H9 (cell line): ENCODE results near the gene XXYLT1. TPM values are rescaled to one million over a fixed set of nuclear protein-coding genes. Genes with fewer than 3 reads are reported as not detected.

ENCODE experiments used
- DNase-seq: peaks from one replicate; pipeline ENCODE4 v3.0.0-alpha.2; 2017
- H2AFZ ChIP-seq: one replicate; pipeline ENCODE4 v1.6.1; 2013; ENCODE audit warnings: mild to moderate bottlenecking, low read length, control low read depth, moderate library complexity
- H2AK5ac ChIP-seq: 2 replicates; pipeline ENCODE4 v1.6.1; 2013; ENCODE audit warnings: low read length, control low read depth, mixed read lengths; ENCODE audit not compliant: insufficient read length
- H2BK120ac ChIP-seq: one replicate; pipeline ENCODE4 v1.6.1; 2013; ENCODE audit warnings: low read depth, mild to moderate bottlenecking, low read length, control low read depth, inconsistent platforms; ENCODE audit not compliant: poor library complexity, severe bottlenecking
- H2BK12ac ChIP-seq: 2 replicates; pipeline ENCODE4 v1.6.1; 2013; ENCODE audit warnings: low read length, control low read depth, mixed read lengths, low read depth; ENCODE audit not compliant: insufficient read length
- H2BK15ac ChIP-seq: 2 replicates; pipeline ENCODE4 v1.6.1; 2013; ENCODE audit warnings: low read depth, low read length, control low read depth
- H2BK20ac ChIP-seq: one replicate; pipeline ENCODE4 v1.6.1; 2013; ENCODE audit warnings: low read depth, mild to moderate bottlenecking, low read length, control low read depth, inconsistent platforms; ENCODE audit not compliant: poor library complexity, severe bottlenecking
- H2BK5ac ChIP-seq: 2 replicates; pipeline ENCODE4 v1.6.1; 2013; ENCODE audit warnings: low read length, control low read depth, mixed read lengths; ENCODE audit not compliant: insufficient read length
- H3K14ac ChIP-seq: 2 replicates; pipeline ENCODE4 v1.6.1; 2013; ENCODE audit warnings: low read length, control low read depth; ENCODE audit not compliant: insufficient read depth
- H3K18ac ChIP-seq: 2 replicates; pipeline ENCODE4 v1.6.1; 2013; ENCODE audit warnings: low read depth, mild to moderate bottlenecking, mixed read lengths, low read length, control low read depth; ENCODE audit not compliant: insufficient read length
- H3K23ac ChIP-seq: 2 replicates; pipeline ENCODE4 v1.6.1; 2013; ENCODE audit warnings: low read length, control low read depth, mixed read lengths, low read depth; ENCODE audit not compliant: insufficient read length
- H3K23me2 ChIP-seq: 2 replicates; pipeline ENCODE4 v1.6.1; 2013; ENCODE audit warnings: low read depth, mild to moderate bottlenecking, mixed read lengths, low read length, control low read depth; ENCODE audit not compliant: insufficient read length, poor library complexity, severe bottlenecking
- H3K27ac ChIP-seq: 2 replicates; pipeline ENCODE4 v1.5.1; 2013; ENCODE audit warnings: low read length, control low read depth, mixed read lengths, low read depth; ENCODE audit not compliant: insufficient read length
- H3K27me3 ChIP-seq: 2 replicates; pipeline ENCODE4 v1.6.1; 2013; ENCODE audit warnings: low read length, control low read depth, inconsistent platforms; ENCODE audit not compliant: insufficient read depth
- H3K4ac ChIP-seq: 2 replicates; pipeline ENCODE4 v1.6.1; 2013; ENCODE audit warnings: low read depth, mild to moderate bottlenecking, control low read depth, inconsistent platforms, low read length, moderate library complexity
- H3K4me1 ChIP-seq: 2 replicates; pipeline ENCODE4 v1.6.1; 2013; ENCODE audit warnings: low read length, control low read depth, inconsistent platforms; ENCODE audit not compliant: insufficient read depth
- H3K4me2 ChIP-seq: 2 replicates; pipeline ENCODE4 v1.6.1; 2013; ENCODE audit warnings: low read length, control low read depth, mixed read lengths; ENCODE audit not compliant: insufficient read length, insufficient read depth
- H3K56ac ChIP-seq: 2 replicates; pipeline ENCODE4 v1.6.1; 2013; ENCODE audit warnings: low read depth, mild to moderate bottlenecking, mixed read lengths, low read length, control low read depth; ENCODE audit not compliant: insufficient read length
- H3K79me1 ChIP-seq: 2 replicates; pipeline ENCODE4 v1.6.1; 2013; ENCODE audit warnings: low read depth, mild to moderate bottlenecking, moderate library complexity, low read length, control low read depth, inconsistent platforms; ENCODE audit not compliant: insufficient read depth, poor library complexity, severe bottlenecking
- H3K79me2 ChIP-seq: 2 replicates; pipeline ENCODE4 v1.6.1; 2013; ENCODE audit warnings: low read length, control low read depth, inconsistent platforms; ENCODE audit not compliant: insufficient read depth
- H3K9ac ChIP-seq: 2 replicates; pipeline ENCODE4 v1.6.1; 2013; ENCODE audit warnings: low read length, control low read depth, mixed read lengths; ENCODE audit not compliant: insufficient read length; ENCODE audit errors: extremely low read depth
- H3K9me3 ChIP-seq: one replicate; pipeline ENCODE4 v1.6.1; 2013; ENCODE audit warnings: low read depth, low read length, inconsistent platforms; ENCODE audit not compliant: control insufficient read depth
- H3T11ph ChIP-seq: one replicate; pipeline ENCODE4 v1.6.1; 2013; ENCODE audit warnings: mild to moderate bottlenecking, low read length, control low read depth, inconsistent platforms
- H4K20me1 ChIP-seq: one replicate; pipeline ENCODE4 v1.6.1; 2013; ENCODE audit not compliant: control insufficient read depth, insufficient read length, insufficient read depth
- H4K5ac ChIP-seq: 2 replicates; pipeline ENCODE4 v1.6.1; 2013; ENCODE audit warnings: low read depth, mild to moderate bottlenecking, mixed read lengths, low read length, control low read depth; ENCODE audit not compliant: insufficient read length
- H4K8ac ChIP-seq: replicated peaks from 2 replicates; pipeline ENCODE4 v1.6.1; 2013; ENCODE audit warnings: low read length, control low read depth, mixed read lengths, low read depth; ENCODE audit not compliant: insufficient read length
- H4K91ac ChIP-seq: 2 replicates; pipeline ENCODE4 v1.6.1; 2013; ENCODE audit warnings: low read depth, mild to moderate bottlenecking, moderate library complexity, mixed read lengths, low read length, control low read depth; ENCODE audit not compliant: insufficient read length
- H3K27ac Mint-ChIP-seq, 3 experiments: 2 replicates in 2 of 3; 3 replicates in 1 of 3; pipeline ENCODE4 v1.8.0; 2020 to 2021; ENCODE audit warnings: mixed read lengths in 3 of 3, mild to moderate bottlenecking in 1 of 3, moderate library complexity in 1 of 3
- H3K27me3 Mint-ChIP-seq: 2 replicates; pipeline ENCODE4 v1.8.0; 2021; ENCODE audit warnings: low read depth, mild to moderate bottlenecking, moderate library complexity, mixed read lengths
- H3K36me3 Mint-ChIP-seq, 3 experiments: 2 replicates in 2 of 3; 3 replicates in 1 of 3; pipeline ENCODE4 v1.8.0; 2020 to 2021; ENCODE audit warnings: low read depth in 3 of 3, mixed read lengths in 3 of 3; ENCODE audit not compliant: insufficient read depth in 1 of 3
- H3K4me1 Mint-ChIP-seq, 2 experiments: 2 replicates each; pipeline ENCODE4 v1.8.0; 2020; ENCODE audit warnings: mixed read lengths in 2 of 2
- H3K4me3 Mint-ChIP-seq, 2 experiments: 2 replicates in 1 of 2; 3 replicates in 1 of 2; pipeline ENCODE4 v1.8.0; 2020 to 2021; ENCODE audit warnings: mild to moderate bottlenecking in 2 of 2, mixed read lengths in 2 of 2, moderate library complexity in 1 of 2
- H3K9me3 Mint-ChIP-seq, 2 experiments: 2 replicates in 1 of 2; 3 replicates in 1 of 2; pipeline ENCODE4 v1.8.0; 2020; ENCODE audit warnings: mild to moderate bottlenecking in 2 of 2, mixed read lengths in 2 of 2, moderate library complexity in 1 of 2
- CTCF ChIP-seq: fragments of 200-600 bp; sonication (generic); conservative IDR thresholded peaks from 3 replicates; pipeline ENCODE4 v1.8.0; 2021; ENCODE audit warnings: antibody characterized with exemption, mild to moderate bottlenecking
- WGBS: extraction: QIAGEN DNeasy Blood & Tissue Kit; methylation state at CpG from one replicate; pipeline ENCODE4 v1.1.7; 2013; ENCODE audit warnings: missing lambda C conversion rate, low lambda C conversion rate, mixed read lengths; ENCODE audit not compliant: insufficient read length; ENCODE audit errors: extremely low coverage; 5-methylcytosine and 5-hydroxymethylcytosine counted together
- total RNA-seq: library from RNA; stranded (reverse); gene quantifications from 2 replicates; pipeline ENCODE4 v1.2.1, GENCODE V29; 2021

Gene XXYLT1
- total RNA-seq, 1 experiment from 2014 or later: 22.7 TPM

DNA sequence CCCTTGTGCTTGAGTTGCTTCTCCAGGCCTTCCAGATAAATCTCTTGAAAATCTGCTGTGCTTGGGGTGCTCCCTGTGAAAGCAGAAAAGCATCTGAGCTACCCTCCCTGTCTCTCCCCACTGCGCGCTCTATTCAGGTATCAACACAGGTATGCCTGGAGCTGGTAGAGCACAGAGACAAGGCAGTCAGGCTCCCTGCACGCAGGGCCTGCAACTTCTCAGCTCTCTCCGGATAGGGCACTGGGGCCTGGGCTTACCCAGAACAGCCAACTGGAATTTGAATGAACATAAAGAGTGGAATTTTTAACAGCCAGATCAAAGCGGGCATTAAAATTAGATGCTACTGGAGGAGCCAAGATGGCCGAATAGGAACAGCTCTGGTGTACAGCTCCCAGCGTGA is 183.6 kb downstream of the XXYLT1 start:
- Histone ChIP-seq H2BK15ac (no peak overlapping the region), H3K56ac (no peak overlapping the region), H3K79me1 (no peaks in the 10 kb centered on the region), H3K4me1 (no peaks in the 10 kb centered on the region; the same call in 1 of the 2 replicates), H3K23ac (no peak overlapping the region), H2AK5ac (no peak overlapping the region), H4K8ac (no peak overlapping the region), H3K14ac (0 out of 2 replicates have a peak overlapping the region, but pooled peaks have one; percentile 59), H3T11ph (no peak overlapping the region), H3K27me3 (no peaks in the 10 kb centered on the region), H2BK120ac (no peak overlapping the region), H3K27ac (no peak overlapping the region), H3K4me2 (peak overlapping the region; percentile 39), H4K91ac (no peak overlapping the region), H4K5ac (no peak overlapping the region), H3K9ac (no peak overlapping the region), H4K20me1 (no peaks in the 10 kb centered on the region), H2AFZ (no peak overlapping the region), H3K9me3 (no peaks in the 10 kb centered on the region), H3K18ac (no peak overlapping the region), H2BK12ac (no peak overlapping the region), H2BK20ac (no peak overlapping the region), H3K23me2 (peaks cover 4% of the 10 kb centered on the region), H3K79me2 (no peaks in the 10 kb centered on the region), H2BK5ac (no peak overlapping the region), H3K4ac (no peak overlapping the region)
- peaks cover 2 to 3% of the 10 kb centered on the region in 2 experiments; a peak in 2 of 5 replicates for H3K9me3 Mint-ChIP-seq
- H3K27me3 Mint-ChIP-seq: peaks cover 1% of the 10 kb centered on the region
- peaks cover 0 to 8% (median 0%) of the 10 kb centered on the region in 3 experiments; a peak in 4 of 7 replicates for H3K36me3 Mint-ChIP-seq
- peak overlapping the region; percentile 85 to 96 (median 95) for H3K27ac Mint-ChIP-seq
- peaks cover 25 to 28% of the 10 kb centered on the region in 2 experiments for H3K4me1 Mint-ChIP-seq
- DNase-seq: no peak
- WGBS: no CpG with 5 or more reads among the region's 7 CpGs
- no peak for TF ChIP-seq CTCF
- H3K4me3 Mint-ChIP-seq: peak overlapping the region; percentile 84 to 87
